H1 (cell line): Measurements from ENCODE around the gene MDC1. TPM values are rescaled to one million over a fixed set of nuclear protein-coding genes. Genes with fewer than 3 reads are reported as not detected.

Experiments
- CTCF ChIA-PET: fragments of 300-600 bp; sonication (Branson Sonifier 250); formaldehyde crosslinking; loops from one replicate; lab custom pipeline; 2021; ENCODE audit not compliant: partially characterized antibody; lab: Charles Lee
- POLR2A ChIA-PET: fragments of 300-600 bp; sonication (Branson Sonifier 250); formaldehyde crosslinking; loops from one replicate; lab custom pipeline; 2021; ENCODE audit warnings: inconsistent platforms; ENCODE audit not compliant: partially characterized antibody; lab: Charles Lee
- DNase-seq, 2 experiments: peaks; one replicate each; pipeline versions ENCODE4 v3.0.0 to v3.0.0-alpha.2; 2010 to 2022; ENCODE audit warnings: low spot score in 2 of 2, low read depth in 1 of 2, mixed read lengths in 1 of 2
- FAIRE-seq: peaks from 2 replicates; lab custom pipeline; 2011; peaks lifted over from hg19 to GRCh38; lab: Jason Lieb, UNC
- H2AFZ ChIP-seq: 2 replicates; pipeline ENCODE4 v1.8.1; 2012; ENCODE audit warnings: low read length, inconsistent platforms
- H2AK5ac ChIP-seq: 2 replicates; pipeline ENCODE4 v1.6.1; 2013; ENCODE audit warnings: low read depth, low read length
- H2BK120ac ChIP-seq: replicated peaks from 2 replicates; pipeline ENCODE3; 2013; ENCODE audit warnings: low read depth, low read length, inconsistent platforms
- H2BK12ac ChIP-seq: 2 replicates; pipeline ENCODE4 v1.6.1; 2013; ENCODE audit warnings: low read depth, low read length
- H2BK15ac ChIP-seq: 2 replicates; pipeline ENCODE4 v1.6.1; 2013; ENCODE audit warnings: low read length
- H2BK20ac ChIP-seq: 2 replicates; pipeline ENCODE4 v1.6.1; 2013; ENCODE audit warnings: low read length
- H2BK5ac ChIP-seq: 2 replicates; pipeline ENCODE4 v1.6.1; 2013; ENCODE audit warnings: low read depth, low read length
- H3K14ac ChIP-seq: 2 replicates; pipeline ENCODE4 v1.6.1; 2013; ENCODE audit warnings: inconsistent platforms; ENCODE audit not compliant: insufficient read length
- H3K18ac ChIP-seq: 2 replicates; pipeline ENCODE4 v1.6.1; 2013; ENCODE audit warnings: low read length; ENCODE audit errors: extremely low read depth
- H3K23ac ChIP-seq: 2 replicates; pipeline ENCODE4 v1.6.1; 2013; ENCODE audit warnings: inconsistent platforms; ENCODE audit not compliant: insufficient read length
- H3K23me2 ChIP-seq: 2 replicates; pipeline ENCODE4 v1.6.1; 2013; ENCODE audit warnings: low read depth, low read length
- H3K27ac ChIP-seq: 2 replicates; pipeline ENCODE4 v1.6.1; 2011; ENCODE audit warnings: low read depth, low read length, inconsistent platforms
- H3K27me3 ChIP-seq, 4 experiments: replicated peaks in 1 of 4; 1 replicate in 1 of 4; 2 replicates in 3 of 4; pipeline versions ENCODE4 v1.6.1 to v1.8.1; 2011 to 2013; ENCODE audit warnings: low read length in 3 of 4, mild to moderate bottlenecking in 3 of 4, inconsistent platforms in 2 of 4, mixed read lengths in 2 of 4, moderate library complexity in 1 of 4; ENCODE audit not compliant: control insufficient read depth in 3 of 4, insufficient read depth in 3 of 4; ENCODE audit errors: extremely low read depth in 1 of 4
- H3K36me3 ChIP-seq, 4 experiments: 2 replicates each; pipeline versions ENCODE4 v1.6.1 to v1.8.1; 2011 to 2013; ENCODE audit warnings: mild to moderate bottlenecking in 4 of 4, low read length in 3 of 4, moderate library complexity in 2 of 4, control low read depth in 1 of 4, inconsistent platforms in 1 of 4; ENCODE audit not compliant: insufficient read depth in 4 of 4, control insufficient read depth in 2 of 4
- H3K4ac ChIP-seq: replicated peaks from 2 replicates; pipeline ENCODE3; 2013; ENCODE audit warnings: low read length, low read depth, mixed read lengths, inconsistent platforms; ENCODE audit not compliant: insufficient read length
- H3K4me1 ChIP-seq, 4 experiments: replicated peaks in 1 of 4; 1 replicate in 1 of 4; 2 replicates in 3 of 4; pipeline versions ENCODE4 v1.6.1 to v1.8.1; 2011 to 2013; ENCODE audit warnings: low read length in 3 of 4, inconsistent platforms in 2 of 4, mixed read lengths in 1 of 4; ENCODE audit not compliant: insufficient read depth in 4 of 4, control insufficient read depth in 3 of 4
- H3K4me2 ChIP-seq, 2 experiments: 2 replicates each; pipeline versions ENCODE4 v1.6.1 to v1.8.1; 2011 to 2013; ENCODE audit warnings: low read depth in 2 of 2, low read length in 2 of 2, control low read depth in 1 of 2, inconsistent platforms in 1 of 2, mild to moderate bottlenecking in 1 of 2; ENCODE audit not compliant: insufficient read depth in 1 of 2
- H3K4me3 ChIP-seq, 4 experiments: fragments of 200-600, 300-600 bp in 1 of 4; sonication (generic), shearing (Covaris generic), sonication (Bioruptor Twin) in 1 of 4; 2 replicates each; pipeline versions ENCODE4 v1.5.1 to v1.8.1; 2011 to 2016; ENCODE audit warnings: low read length in 4 of 4, low read depth in 3 of 4, control low read depth in 2 of 4, inconsistent platforms in 2 of 4, mild to moderate bottlenecking in 2 of 4, mixed read lengths in 1 of 4, moderate library complexity in 1 of 4; ENCODE audit not compliant: insufficient read depth in 2 of 4; ENCODE audit errors: extremely low read depth in 1 of 4
- H3K56ac ChIP-seq: replicated peaks from 2 replicates; pipeline ENCODE3; 2013; ENCODE audit warnings: low read depth, mild to moderate bottlenecking, mixed read lengths, low read length, inconsistent platforms; ENCODE audit not compliant: insufficient read length
- H3K79me1 ChIP-seq: 2 replicates; pipeline ENCODE4 v1.6.1; 2013; ENCODE audit warnings: low read depth, low read length, control low read depth
- H3K79me2 ChIP-seq, 2 experiments: 2 replicates each; pipeline versions ENCODE4 v1.6.1 to v1.8.1; 2012 to 2013; ENCODE audit warnings: low read length in 2 of 2, mild to moderate bottlenecking in 2 of 2, inconsistent platforms in 1 of 2; ENCODE audit not compliant: insufficient read depth in 2 of 2, control insufficient read depth in 1 of 2
- H3K9ac ChIP-seq, 4 experiments: replicated peaks in 1 of 4; 1 replicate in 1 of 4; 2 replicates in 3 of 4; pipeline versions ENCODE4 v1.6.1 to v1.8.1; 2011 to 2013; ENCODE audit warnings: low read depth in 3 of 4, low read length in 3 of 4, control low read depth in 2 of 4, mild to moderate bottlenecking in 2 of 4, moderate library complexity in 2 of 4, inconsistent platforms in 1 of 4; ENCODE audit errors: extremely low read depth in 1 of 4
- H3K9me3 ChIP-seq, 2 experiments: 2 replicates each; pipeline versions ENCODE4 v1.6.1 to v1.8.1; 2012 to 2013; ENCODE audit warnings: mild to moderate bottlenecking in 2 of 2, moderate library complexity in 2 of 2, control low read depth in 1 of 2, inconsistent platforms in 1 of 2, low read depth in 1 of 2, low read length in 1 of 2, mixed read lengths in 1 of 2; ENCODE audit not compliant: insufficient read depth in 2 of 2
- H4K20me1 ChIP-seq, 2 experiments: replicated peaks in 1 of 2; 2 replicates each; pipeline versions ENCODE3 to v1.8.1; 2011 to 2013; ENCODE audit warnings: inconsistent platforms in 2 of 2, low read length in 2 of 2, mild to moderate bottlenecking in 1 of 2; ENCODE audit not compliant: insufficient read depth in 2 of 2, control insufficient read depth in 1 of 2
- H4K5ac ChIP-seq: 2 replicates; pipeline ENCODE4 v1.6.1; 2013; ENCODE audit warnings: low read length, low read depth, mixed read lengths, inconsistent platforms; ENCODE audit not compliant: insufficient read length
- H4K8ac ChIP-seq: 2 replicates; pipeline ENCODE4 v1.8.0; 2013; ENCODE audit warnings: mild to moderate bottlenecking, moderate library complexity, low read length, inconsistent platforms; ENCODE audit not compliant: insufficient read depth; ENCODE audit errors: extremely low read depth
- H4K91ac ChIP-seq: replicated peaks from 2 replicates; pipeline ENCODE3; 2013; ENCODE audit warnings: low read length, mixed read lengths, inconsistent platforms; ENCODE audit not compliant: insufficient read length
- CEBPB ChIP-seq: IDR thresholded peaks from 2 replicates; pipeline ENCODE4 v1.6.1; 2012; ENCODE audit warnings: low read depth, low read length
- FOSL1 ChIP-seq: IDR thresholded peaks from 2 replicates; pipeline ENCODE4 v1.6.1; 2011; ENCODE audit warnings: mild to moderate bottlenecking, low read depth, low read length, moderate library complexity; ENCODE audit not compliant: insufficient read depth
- JUND ChIP-seq: IDR thresholded peaks from 2 replicates; pipeline ENCODE4 v1.6.1; 2011; ENCODE audit warnings: mild to moderate bottlenecking, improper control_type of control experiment, low read length
- PHF8 ChIP-seq: fragments of 200-600 bp; sonication (generic); conservative IDR thresholded peaks from 2 replicates; pipeline ENCODE4 v1.7.1; 2012; ENCODE audit warnings: low read depth, mild to moderate bottlenecking, inconsistent platforms, low read length, moderate library complexity
- RBBP5 ChIP-seq: IDR thresholded peaks from 2 replicates; pipeline ENCODE4 v1.7.1; 2012; ENCODE audit warnings: low read depth, mild to moderate bottlenecking, inconsistent platforms, low read length, moderate library complexity, borderline replicate concordance
- SP1 ChIP-seq: IDR thresholded peaks from 2 replicates; pipeline ENCODE4 v1.6.1; 2011; ENCODE audit warnings: low read depth, low read length
- WGBS, 2 experiments: shearing (Covaris generic) in 1 of 2; methylation state at CpG; one replicate each; pipeline versions ENCODE4 v1.1.6 to v1.1.7; 2013 to 2015; ENCODE audit warnings: low lambda C conversion rate in 2 of 2, mixed read lengths in 2 of 2, inconsistent platforms in 1 of 2, low coverage in 1 of 2, missing lambda C conversion rate in 1 of 2; ENCODE audit not compliant: insufficient replicate concordance in 2 of 2, insufficient coverage in 1 of 2, insufficient read length in 1 of 2; ENCODE audit errors: extremely low coverage in 1 of 2, missing lambda C conversion rate in 1 of 2; 5-methylcytosine and 5-hydroxymethylcytosine counted together
- polyA plus RNA-seq, 7 experiments: library from polyadenylated mRNA; depleted of rRNA in 3 of 7; stranded (reverse) in 5 of 7; unstranded in 2 of 7; fragments of >200 nt in 5 of 7; fragments of 200-250 nt in 2 of 7; gene quantifications; 1 replicate in 5 of 7; 2 replicates in 1 of 7; 4 replicates in 1 of 7; pipeline versions ENCODE4 v1.2.1 to v1.2.3, GENCODE V29; 2011 to 2013; ENCODE audit warnings: missing spikeins in 2 of 7, mixed read lengths in 2 of 7
- total RNA-seq: library from RNA; stranded (reverse); fragmentation: NEBNext Ultra II Directional; extraction: Animal tissue kit (Norgen Biotek cat#: 25700); gene quantifications from 2 replicates; pipeline ENCODE4 v1.2.1, GENCODE V29; 2021
- TF ChIP-seq, protein P1 (sequence below): IDR thresholded peaks from 2 replicates; pipeline ENCODE4 v1.6.1; 2012; ENCODE audit warnings: inconsistent platforms

Gene MDC1
- total and polyA plus RNA-seq, 2 of the 8 experiments (the other 6 are each of a cell fraction or from before 2014, with no cell fraction given) = 29.9 to 81.1 TPM

DNA sequence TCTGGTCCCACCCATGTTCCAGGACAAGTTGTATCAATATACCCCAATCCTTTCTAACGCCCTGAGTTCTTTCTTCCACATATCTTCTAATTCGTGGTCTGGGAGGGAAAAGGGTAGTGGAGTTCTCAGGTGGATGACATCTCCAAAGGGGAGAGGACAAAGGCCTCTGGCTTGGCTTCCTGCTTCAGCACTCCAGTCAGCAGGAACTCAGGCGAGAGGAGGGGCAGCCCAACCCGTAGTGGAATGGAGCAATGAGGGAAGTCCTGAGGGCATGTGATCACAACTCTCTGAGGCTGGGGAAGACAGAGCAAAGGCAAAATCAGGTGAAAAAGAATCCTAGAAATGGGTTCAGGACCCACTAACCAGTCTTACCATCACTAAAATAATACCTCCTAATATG is 16.7 kb downstream of the MDC1 start:
- Histone ChIP-seq H3K79me2 (no peaks in the 10 kb centered on the region), H2BK120ac (no peak overlapping the region), H4K5ac (no peak overlapping the region), H3K9me3 (no peaks in the 10 kb centered on the region), H3K4me3 (no peak overlapping the region), H2BK15ac (no peak overlapping the region), H2BK20ac (no peak overlapping the region), H4K8ac (no peak overlapping the region), H4K91ac (no peak overlapping the region), H3K23me2 (no peaks in the 10 kb centered on the region), H4K20me1 (peaks cover 3% of the 10 kb centered on the region in 2 experiments), H3K4me2 (no peak overlapping the region), H3K56ac (no peak overlapping the region), H2AFZ (no peak overlapping the region), H3K27ac (no peak overlapping the region), H3K14ac (no peak overlapping the region), H3K4ac (no peak overlapping the region), H2BK5ac (no peak overlapping the region), H3K23ac (no peak overlapping the region), H3K9ac (no peak overlapping the region)
- WGBS, 2 experiments = 81% methylated on average over 4 of the region's 4 CpGs; no CpG with 5 or more reads in 1 of the 2 experiments
- no peak for TF ChIP-seq SP1
- TF ChIP-seq RBBP5 = no peak
- no peak for TF ChIP-seq FOSL1
- TF ChIP-seq, protein P1, sequence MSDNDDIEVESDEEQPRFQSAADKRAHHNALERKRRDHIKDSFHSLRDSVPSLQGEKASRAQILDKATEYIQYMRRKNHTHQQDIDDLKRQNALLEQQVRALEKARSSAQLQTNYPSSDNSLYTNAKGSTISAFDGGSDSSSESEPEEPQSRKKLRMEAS = no peak
- no peak for TF ChIP-seq CEBPB
- TF ChIP-seq PHF8 = no peak
- no peak for TF ChIP-seq JUND
- TF ChIP-seq, all 59 proteins: peak for 0
- ChIA-PET POLR2A (interaction anchor here (0.6 to 35.9 kb wide), 5 partner anchors 0 to 445 kb away, joined by 4 to 732 read pairs (median 5); partner anchors contain the start of genes MDC1, NRM and TUBB), CTCF (interaction anchor here (0.7 to 2.4 kb wide), 4 partner anchors 9 to 111 kb away, joined by 3 to 16 read pairs (median 6); no protein-coding TSS in a partner anchor)
- Histone ChIP-seq H3K79me1 (no peaks in the 10 kb centered on the region), H2BK12ac (no peak overlapping the region), H2AK5ac (no peak overlapping the region), H3K4me1 (no peaks in the 10 kb centered on the region), H3K18ac (no peak overlapping the region), H3K27me3 (no peaks in the 10 kb centered on the region), H3K36me3 (peaks cover 5 to 28% (median 11%) of the 10 kb centered on the region in 4 experiments; a peak in 6 of 8 replicates)
- DNase-seq (no peak), FAIRE-seq (no peak)
